KBM-7 (cell line): ENCODE measurements around the gene ADCY2.

Source experiments
- DNase-seq: peaks from one replicate; pipeline ENCODE4 v3.0.0-alpha.2; 2015
- in situ Hi-C: fragments of 300-500 bp; cut with MboI; formaldehyde crosslinking; loops from 2 replicates; pipeline ENCODE4 v1.14.3; 2020; ENCODE audit warnings: low sequenced_read_pairs, low pct_unique_long_range_greater_than_20kb, mixed read lengths

The ADCY2 gene

DNA sequence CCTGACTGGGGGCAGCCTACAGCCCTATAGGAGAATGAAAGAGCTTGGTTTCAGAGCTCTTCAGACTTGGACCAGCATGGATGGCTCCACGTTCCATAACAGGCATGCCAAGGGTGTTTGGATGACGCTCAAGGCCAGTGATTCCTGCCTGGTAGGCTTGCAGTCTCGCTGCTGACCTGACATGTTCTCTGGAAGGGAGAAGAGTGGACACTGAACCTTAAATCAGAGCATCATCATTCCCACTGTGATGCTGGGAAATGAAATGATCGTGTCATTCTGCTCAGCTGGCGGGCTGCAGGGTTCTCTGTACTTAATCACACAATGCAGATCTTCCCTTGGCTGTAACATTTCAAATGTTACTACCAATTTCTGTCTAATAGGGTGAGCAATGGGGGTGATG, 398.0 kb downstream of the ADCY2 start:
- in situ Hi-C loops: no loop called here

DNA sequence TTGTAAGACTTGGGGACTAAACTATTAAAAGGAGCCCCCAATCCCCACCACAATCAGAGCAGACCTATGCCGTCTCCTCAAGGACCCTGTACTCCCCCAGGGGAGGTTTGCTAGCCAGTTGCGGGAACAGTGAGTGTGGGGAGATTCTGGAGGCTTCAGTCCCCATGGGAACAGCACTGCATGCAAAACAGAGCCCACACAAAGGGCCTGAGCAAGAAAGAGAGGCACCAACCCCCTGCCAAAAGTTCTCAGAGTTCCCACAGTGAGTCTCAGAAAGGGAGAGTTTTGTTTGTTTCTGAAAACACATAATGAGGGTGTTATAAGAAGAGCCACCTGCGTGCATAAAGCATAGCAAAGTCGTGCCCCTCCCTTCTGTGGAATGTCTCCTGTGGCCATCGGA, 398.4 kb downstream of the ADCY2 start:
- in situ Hi-C loops: no loop called here
- no peak for DNase-seq

More for the DNA sequence above, 398.0 kb downstream of the ADCY2 start:
- no peak for DNase-seq

DNA sequence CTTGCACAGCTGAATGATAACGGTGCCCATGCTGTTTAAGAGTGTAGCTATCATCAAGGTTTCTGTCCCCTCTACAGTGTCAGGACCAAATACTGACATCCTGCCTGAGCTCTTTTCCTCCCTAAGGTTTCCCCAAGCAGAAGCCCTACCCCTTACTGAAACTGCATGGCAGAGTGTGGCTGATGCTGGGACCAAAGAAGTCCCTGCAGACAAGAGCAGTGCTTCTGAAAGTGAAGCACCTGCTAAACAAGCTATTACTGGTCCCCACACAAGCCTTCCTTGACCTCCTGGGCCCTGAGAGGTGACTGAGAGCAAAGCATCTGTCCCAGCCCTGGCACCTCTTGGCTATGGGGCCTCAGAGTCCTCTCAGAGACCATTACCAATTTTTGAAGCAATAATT, 398.9 kb downstream of the ADCY2 start:
- in situ Hi-C loops: no loop called here
- DNase-seq: no peak

DNA sequence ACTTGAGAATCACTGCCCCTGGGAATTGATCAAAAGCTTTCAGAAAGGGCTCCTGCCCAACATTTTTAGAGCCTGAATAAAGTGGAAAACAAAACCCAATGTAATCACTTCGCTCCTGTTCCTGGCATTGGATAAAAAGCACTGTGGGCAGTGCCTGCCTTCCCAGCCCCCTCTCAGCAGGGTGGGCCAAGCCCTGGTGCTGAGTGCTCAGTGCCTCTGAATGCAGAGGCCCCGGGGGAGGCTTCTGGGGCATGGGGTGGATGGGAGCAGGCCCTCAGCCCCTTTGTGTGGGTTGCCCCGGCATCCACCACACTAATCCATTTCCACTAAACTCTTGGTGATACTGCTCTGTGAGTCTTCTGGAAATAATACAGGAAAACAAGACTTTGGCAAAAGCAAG, 399.4 kb downstream of the ADCY2 start:
- in situ Hi-C loops: no loop called here
- no peak for DNase-seq

DNA sequence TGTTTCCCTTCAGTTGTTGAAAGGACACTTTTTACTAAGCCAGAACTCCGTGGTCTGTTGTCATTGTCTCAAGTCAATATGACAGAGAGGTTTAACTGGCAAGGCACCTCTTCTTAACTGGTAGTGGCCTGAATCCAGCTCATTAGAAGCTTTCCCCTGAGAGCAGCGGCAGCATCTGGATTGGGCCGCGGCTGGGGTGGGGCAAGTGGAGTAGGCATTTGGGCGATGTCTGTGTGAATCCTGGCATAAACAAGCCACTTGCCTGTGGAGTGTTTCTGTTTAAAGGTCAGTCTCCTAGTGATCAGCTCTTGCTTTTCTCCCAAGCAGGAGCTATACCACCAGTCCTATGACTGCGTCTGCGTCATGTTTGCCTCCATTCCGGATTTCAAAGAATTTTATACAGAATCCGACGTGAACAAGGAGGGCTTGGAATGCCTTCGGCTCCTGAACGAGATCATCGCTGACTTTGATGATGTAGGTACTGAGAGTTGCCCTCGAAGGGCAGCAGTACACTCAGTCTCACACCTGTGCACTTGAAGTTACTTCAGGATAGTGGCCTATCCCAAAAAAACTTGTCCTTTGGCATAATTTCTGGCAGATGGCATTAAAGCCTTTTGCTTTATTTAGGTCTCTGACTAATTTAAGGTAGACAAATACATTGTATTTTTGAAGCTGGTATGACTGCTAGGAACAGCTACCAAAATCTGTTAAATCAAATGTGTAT, 406.1 kb downstream of the ADCY2 start:
- in situ Hi-C loops: no loop called here
- no peak for DNase-seq

DNA sequence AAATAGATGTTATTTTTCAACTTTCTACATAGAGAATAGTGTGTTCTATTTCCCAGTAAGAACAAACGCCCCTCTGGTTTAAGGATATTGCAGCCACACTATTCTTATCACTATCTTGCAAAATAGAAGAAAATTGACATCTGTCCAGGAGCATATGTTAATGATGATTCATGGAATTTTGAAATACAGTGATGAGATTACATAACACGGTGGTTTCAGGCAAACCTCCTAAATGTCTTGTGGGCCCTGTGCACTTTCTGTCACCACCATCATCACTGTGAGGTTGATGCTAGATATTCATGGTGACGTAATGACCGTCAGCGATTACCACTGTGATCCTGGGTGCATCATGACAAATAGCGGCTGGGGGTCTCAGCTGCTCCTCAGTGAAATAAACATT, 406.9 kb downstream of the ADCY2 start:
- no peak for DNase-seq

DNA sequence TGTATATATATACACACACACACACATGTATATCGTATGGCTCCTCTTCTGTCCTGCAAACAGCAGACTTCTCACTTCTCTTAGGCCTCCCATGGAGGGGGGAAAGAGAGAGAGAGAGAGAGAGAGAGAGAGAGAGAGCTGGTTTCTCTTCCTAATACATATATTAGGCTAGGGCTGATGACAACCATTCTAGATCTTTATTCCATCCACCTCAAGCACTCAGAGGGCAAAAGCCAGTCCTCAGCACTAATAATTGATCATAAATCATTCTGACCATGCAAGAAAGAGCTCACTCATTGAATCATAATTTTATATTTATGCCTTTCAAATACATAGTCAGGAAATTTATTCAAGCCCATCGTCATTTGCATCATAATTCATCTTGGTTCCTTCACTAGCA, 408.0 kb downstream of the ADCY2 start:
- in situ Hi-C loops: no loop called here
- no peak for DNase-seq

More for the DNA sequence above, 406.9 kb downstream of the ADCY2 start:
- in situ Hi-C loops: no loop called here

DNA sequence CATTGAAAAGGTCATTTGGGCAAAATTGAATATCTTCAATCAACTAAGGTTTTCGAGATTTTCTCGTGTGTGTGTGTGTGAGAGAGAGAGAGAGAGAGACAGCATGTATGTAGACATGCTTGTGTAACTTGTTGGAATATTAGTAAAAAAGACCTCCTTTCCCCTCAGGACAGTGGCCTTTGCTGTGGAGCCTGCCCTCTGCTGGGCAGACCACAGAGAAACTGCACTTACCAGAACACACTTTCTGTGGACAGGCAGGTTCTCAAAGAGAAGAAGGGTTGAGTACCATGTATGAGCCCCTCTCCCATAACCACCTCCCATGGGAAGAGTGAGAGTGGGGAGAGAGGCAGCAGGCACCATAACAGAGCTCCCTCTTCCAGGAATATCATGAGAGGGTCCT, 409.4 kb downstream of the ADCY2 start:
- in situ Hi-C loops: no loop called here
- peak; percentile 12 for DNase-seq

DNA sequence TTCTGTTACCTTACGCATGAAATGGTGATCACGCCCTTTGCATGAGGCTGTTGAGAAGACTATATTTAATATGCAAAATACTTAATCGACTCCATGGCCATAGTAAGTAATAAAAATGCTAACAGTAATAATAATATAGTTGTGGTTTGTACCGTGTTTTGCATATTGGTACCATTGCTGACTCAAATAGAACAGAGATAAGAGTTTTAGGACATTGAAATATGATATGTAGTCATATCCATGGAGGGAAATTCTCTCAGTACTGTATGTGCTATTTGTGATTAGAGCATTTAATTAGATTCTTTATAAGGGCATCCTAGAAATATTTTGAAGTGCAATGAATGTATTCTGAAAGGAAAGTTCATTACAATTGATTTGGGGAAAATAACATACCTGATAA, 413.1 kb downstream of the ADCY2 start:
- DNase-seq: no peak
- in situ Hi-C loops: no loop called here

DNA sequence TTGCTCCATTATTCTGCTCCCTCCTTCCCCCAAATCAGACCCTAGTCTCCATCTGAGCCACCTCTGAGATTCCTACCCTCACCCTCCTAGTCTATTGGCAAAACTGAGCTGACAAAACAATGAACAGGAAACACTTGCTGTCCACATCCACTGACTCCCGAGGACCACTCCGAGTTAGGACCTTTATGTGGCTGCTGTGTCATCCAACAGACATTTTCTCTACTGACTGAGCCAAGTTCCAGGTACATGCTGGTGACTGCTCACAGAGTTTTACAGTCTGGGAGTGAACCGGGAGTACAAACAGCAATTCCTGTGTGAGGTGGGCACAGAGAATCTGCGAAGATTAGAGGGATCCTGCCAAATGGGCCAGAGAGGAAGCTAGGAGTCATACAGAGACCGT, 415.8 kb downstream of the ADCY2 start:
- DNase-seq: no peak
- in situ Hi-C loops: no loop called here

DNA sequence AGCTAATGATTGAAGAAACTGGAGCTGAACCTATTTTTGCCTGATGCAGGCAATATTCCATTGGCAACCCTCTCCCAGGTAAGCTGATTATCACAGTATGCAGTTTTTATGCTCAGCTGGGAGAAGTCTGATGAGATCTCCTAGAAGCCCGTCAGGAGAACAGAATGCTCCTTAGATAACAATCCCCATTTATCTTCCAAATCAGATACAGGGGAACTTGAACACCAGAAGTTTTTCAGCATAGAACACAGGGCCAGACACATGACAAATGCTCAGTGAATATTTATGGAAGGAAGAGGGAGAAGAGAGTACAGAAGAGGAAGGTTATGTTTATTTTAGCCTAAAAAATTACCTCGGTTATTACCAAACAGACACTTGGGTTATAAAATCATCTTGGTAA, 417.1 kb downstream of the ADCY2 start:
- DNase-seq: no peak
- in situ Hi-C loops: no loop called here

DNA sequence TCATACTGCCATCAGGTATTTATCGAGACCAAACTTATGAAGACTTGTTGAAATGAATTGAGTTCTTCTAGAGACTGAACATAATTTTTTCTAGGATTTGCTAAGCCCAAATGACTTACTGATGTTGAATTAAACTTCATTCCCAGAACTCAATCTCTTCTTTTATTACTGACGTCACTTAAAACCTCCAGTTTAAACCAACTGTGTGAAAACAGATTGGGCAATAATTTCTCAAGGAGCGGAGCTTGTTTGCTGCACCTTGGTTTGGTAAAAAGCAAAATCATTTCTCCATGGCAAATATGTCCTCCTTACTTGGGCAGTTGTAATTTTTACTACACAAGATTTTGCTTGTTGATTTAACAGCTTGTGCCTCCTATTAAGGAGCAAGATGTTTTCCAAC, 417.6 kb downstream of the ADCY2 start:
- in situ Hi-C loops: no loop called here
- DNase-seq: no peak

DNA sequence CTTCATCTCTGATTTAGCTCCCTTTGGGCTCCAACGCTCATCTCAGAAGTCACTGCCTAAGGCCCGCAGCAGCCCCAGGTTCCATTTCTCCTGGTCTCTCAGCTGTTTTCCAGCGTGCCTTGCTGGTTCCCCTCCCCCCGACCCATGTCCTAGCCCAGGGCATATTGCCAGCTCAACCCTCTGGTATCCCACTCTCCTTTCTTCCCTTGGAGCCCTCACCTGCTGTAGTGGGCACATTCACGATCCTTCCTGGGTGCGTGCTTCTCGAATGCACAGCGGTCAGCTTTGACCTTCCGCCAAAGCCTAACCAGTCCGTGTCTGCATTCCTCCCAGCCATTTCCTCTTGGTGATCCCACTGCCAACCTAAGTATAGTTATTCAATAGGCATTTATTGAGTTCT, 418.9 kb downstream of the ADCY2 start:
- in situ Hi-C loops: no loop called here
- no peak for DNase-seq

DNA sequence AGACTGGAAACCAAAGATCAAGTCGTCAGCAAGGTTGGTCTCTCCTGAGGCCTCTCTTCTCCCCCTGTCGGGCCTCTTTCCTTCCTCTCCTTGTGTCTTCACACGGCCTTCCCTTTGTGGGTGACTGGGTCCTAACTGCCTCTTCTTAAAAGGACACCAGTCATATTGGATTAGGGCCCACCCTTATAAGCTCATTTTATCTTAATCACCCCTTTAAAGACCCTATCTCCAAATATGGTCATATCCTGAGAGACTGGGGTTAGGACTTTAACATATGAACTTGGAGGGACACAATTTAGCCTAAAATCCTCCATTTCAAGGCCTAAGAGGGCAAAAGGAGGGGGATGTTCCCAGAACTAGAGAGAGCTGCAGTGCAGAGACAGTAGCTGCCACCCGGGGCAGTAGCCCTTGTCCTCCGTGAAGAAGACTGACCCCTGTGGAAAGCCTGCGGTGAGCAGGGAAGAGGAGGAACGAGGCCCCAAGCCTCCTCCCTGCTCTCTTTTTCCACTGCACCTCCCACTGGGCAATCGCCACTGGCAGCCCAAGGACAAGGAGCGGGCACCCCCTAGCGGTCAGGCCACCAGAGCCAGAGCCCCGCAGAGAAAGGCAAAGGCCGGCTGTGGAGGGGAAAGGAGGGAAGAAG, 420.1 kb downstream of the ADCY2 start:
- peak; percentile 86 for DNase-seq
- in situ Hi-C loops: no loop called here

DNA sequence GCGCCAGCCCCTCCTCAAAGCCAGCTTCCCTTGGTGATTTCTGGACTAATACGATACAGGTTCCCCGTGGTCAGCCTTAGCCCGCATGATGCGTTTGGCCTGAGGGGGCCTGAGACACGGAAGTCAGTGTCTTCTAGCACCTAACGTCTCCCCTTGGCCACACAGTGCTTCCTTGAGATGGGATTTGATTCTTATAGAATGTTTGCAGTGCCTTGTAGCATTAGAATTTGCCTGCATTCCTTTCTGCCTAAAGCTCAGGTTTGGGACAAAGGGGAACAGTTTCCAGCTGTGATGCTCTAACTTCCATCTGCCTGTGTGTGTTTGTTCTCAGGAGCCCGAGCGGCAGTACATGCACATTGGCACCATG, 420.6 kb downstream of the ADCY2 start:
- in situ Hi-C loops: no loop called here

DNA sequence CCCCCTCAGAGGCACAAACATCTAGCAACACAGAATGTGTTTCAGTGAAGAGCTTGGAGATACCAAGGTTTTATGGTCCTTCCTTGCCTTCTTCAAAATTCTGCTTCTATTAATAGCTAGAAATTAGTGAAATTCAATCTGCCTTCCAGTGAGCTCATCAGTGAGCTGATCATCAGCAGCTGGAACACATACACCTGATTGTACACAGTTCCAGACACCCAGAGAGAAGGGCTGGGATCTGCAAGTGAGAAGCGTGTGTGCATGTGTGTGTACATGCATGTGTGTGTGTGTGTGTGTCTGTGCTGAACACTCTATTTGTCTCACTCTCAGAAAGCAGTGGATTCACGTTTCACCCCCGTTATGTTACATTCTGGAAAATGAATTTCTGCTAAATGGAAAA, 426.5 kb downstream of the ADCY2 start:
- in situ Hi-C loops: no loop called here
- no peak for DNase-seq

More for the DNA sequence above, 420.6 kb downstream of the ADCY2 start:
- DNase-seq: no peak

DNA sequence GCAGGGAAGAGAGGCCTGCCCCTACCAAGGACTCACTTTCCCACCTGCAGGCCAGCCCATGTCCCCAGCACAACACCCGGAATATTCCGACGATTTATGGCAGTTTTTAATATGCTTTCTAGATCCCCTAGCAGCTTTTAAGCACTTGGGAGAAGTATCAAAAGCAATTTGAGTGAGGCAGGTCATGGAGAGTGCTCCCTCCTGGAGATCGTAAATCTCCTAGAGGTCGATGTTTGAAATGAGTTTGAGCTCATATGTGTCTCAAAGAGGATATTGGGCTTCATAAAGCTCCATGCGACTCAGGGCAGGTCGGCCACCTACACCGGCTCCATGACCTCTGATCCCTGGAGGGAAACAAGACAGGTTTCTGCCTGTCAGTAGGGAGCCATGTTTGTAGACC, 427.7 kb downstream of the ADCY2 start:
- no peak for DNase-seq
- in situ Hi-C loops: no loop called here

DNA sequence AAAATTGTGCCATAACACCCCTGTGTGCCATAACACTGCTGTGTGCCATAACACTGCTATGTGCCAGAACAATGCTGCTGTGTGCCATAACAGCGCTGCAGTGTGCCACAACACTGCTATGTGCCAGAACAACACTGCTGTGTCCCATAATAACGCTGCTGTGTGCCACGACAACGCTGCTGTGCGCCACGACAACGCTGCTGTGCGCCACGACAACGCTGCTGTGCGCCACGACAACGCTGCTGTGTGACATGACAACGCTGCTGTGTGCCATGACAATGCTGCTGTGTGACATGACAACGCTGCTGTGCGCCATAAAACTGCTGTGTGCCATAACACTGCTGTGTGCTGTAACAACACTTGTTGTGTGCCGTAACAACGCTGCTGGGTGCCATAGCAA, 429.1 kb downstream of the ADCY2 start:
- in situ Hi-C loops: no loop called here
- DNase-seq: no peak

DNA sequence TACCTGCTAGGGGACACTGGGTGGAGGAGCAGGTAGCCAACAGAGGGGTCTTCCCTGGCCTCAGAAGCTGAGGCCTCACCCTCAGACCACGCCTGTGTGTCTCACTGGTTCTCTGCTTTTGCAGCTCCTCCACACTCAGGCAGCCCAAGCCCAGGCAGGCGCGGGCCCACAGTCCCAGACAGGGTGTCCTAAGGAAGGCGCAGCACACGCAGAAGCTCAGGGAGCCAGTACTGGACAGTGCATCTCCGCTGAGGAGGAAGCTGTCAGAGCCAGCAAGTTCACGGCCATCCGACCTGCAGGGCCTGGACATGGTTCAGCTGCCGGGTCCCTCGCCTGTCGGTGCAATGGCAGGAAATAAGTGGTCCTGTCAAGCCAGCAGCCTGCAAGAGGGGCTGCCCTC, 429.7 kb downstream of the ADCY2 start:
- in situ Hi-C loops: no loop called here
- no peak for DNase-seq

DNA sequence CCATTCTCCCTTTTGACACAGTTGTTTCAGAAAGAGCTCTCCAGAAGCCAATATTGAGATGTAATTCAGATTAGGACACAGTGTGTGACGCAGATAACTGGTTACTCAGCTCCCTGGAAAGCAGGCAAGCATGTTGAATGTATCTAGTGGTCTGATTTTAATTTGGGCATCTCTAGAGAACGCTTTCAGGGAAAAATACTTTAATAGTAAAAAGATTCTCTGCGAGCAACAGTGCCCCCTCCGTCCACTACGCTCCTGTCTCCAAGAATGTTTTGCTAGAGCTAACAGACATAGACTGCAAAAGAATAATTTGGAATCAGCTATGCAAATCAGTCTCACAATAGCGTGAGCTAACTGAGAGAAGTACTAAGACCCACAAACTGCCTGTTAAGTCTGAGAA, 431.7 kb downstream of the ADCY2 start:
- no peak for DNase-seq
- in situ Hi-C loops: no loop called here

DNA sequence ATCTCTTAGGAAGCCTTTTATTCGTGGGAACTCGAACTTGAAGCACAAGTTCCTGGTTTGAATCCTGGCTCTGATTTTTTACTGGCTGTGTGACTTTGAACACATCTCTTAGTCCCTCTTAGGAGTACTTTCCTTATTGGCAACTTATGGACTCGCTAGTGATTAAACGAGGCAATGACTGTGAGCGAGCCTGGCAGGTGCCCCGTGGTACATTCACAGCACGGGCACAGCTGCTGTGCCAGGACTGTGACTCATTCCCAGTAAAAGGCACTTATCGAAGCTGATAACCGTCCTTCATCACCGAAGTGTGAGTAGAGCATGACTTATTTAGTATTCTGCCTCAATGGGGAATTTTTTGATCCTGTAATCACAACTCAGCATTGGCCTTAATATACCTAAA, 432.3 kb downstream of the ADCY2 start:
- no peak for DNase-seq
- in situ Hi-C loops: no loop called here
